ENCODE results near the gene SLMAP.

SLMAP gene

DNA sequence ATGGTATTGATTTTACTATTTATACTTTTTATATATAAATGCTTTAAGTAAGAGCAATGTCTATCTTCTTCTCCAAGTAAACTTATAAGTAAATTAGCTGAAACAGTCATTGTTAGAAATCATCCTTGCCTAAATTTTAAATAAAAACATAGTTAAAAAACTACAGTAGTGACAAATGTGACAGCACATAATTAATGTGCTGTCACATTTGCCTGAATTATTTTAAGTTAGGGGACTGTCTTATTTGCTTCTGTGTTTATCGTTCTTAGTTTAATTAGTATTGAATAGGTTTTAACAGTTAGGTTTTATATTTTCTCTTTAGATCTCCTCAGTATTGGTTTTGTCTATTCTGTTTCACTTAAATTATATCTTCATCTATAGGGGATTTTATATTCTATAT lies 36.1 kb downstream of the SLMAP start:
- no peak for DNase-seq (ENCODE audit: low spot score)
- TF ChIP-seq, protein P1, sequence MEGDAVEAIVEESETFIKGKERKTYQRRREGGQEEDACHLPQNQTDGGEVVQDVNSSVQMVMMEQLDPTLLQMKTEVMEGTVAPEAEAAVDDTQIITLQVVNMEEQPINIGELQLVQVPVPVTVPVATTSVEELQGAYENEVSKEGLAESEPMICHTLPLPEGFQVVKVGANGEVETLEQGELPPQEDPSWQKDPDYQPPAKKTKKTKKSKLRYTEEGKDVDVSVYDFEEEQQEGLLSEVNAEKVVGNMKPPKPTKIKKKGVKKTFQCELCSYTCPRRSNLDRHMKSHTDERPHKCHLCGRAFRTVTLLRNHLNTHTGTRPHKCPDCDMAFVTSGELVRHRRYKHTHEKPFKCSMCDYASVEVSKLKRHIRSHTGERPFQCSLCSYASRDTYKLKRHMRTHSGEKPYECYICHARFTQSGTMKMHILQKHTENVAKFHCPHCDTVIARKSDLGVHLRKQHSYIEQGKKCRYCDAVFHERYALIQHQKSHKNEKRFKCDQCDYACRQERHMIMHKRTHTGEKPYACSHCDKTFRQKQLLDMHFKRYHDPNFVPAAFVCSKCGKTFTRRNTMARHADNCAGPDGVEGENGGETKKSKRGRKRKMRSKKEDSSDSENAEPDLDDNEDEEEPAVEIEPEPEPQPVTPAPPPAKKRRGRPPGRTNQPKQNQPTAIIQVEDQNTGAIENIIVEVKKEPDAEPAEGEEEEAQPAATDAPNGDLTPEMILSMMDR (IDR thresholded peaks at IDR 0.05; ENCODE audit: extremely low read depth, missing control alignments) = no peak

DNA sequence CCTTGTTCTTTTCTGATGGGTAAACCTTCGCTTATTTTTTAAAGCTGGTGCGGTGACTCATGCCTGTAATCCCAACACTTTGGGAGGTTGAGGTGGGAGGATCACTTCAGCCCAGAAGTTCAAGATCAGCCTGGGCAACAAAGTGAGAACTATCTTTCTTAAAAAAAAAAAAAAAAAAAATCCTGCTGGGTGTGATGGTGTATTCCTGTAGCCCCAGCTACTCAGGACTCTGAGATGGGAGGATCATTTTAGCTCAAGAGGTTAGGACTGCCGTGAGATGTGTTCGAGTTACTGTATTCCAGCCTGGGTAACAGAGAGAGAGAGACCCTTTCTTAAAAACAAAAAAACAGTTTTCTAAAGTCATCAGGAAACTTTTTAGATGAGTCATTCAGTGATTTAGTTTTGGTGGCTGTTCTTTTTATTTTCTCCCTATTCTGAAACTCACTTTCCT lies 37.7 kb downstream of the SLMAP start:
- TF ChIP-seq, protein P1 (IDR thresholded peaks at IDR 0.05; ENCODE audit: extremely low read depth, missing control alignments) = no peak
- DNase-seq (ENCODE audit: low spot score) = no peak

DNA sequence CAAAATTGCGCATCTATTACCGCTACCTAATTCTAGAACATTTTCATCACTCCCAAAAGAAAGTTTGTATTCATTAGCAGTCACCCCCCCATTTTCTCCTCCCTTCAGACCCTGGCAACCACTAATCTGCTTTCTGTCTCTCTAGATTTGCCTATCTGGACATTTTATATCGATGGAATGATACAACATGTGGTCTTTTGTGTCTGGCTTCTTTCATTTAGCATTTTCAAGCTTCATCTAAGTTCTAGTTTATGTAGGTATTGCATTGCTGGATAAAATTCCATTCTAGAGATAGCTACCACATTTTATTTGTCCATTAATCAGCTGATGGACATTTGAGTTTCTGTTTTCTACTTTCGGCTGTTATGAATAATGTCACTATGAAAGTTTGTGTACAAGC lies 38.4 kb downstream of the SLMAP start:
- no peak for DNase-seq (ENCODE audit: low spot score)
- TF ChIP-seq, protein P1 (IDR thresholded peaks at IDR 0.05; ENCODE audit: extremely low read depth, missing control alignments) = no peak

DNA sequence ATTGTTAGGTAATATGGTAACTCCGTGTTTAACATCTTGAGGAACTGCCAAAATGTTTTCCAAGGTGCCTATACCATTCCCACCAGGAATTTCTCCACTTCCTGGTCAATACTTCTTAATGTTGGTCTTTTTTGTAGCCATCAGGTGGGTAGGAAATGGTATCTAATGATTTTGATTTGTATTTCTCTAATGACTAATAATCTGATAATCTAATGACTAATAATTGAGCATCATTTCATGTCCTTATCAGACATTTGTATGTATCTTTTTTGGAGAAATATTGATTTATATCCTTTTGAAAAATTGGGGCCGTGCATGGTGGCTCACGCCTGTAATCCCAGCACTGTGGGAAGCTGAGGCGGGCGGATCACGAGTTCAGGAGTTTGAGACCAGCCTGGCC lies 38.8 kb downstream of the SLMAP start:
- TF ChIP-seq, protein P1 (IDR thresholded peaks at IDR 0.05; ENCODE audit: extremely low read depth, missing control alignments) = no peak

DNA sequence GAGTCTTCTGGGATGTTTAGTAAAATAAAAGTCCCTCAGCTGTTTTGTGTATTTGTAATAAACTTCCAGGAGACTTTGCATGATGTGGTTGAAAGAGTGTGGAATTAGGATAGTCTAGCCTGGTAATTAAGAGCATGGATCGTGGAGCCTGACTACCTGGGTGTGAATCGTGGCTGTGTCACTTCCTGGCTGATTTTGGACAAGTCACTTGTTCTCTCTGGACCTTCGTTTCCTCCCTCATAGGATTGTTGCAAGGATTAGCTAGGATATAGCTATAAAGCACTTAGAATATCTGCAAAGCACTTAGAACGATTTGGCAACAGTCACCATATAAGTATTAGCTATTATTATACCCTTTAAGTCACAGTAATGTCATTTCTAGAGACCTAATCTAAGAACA lies 40.2 kb downstream of the SLMAP start:
- TF ChIP-seq, protein P1 (IDR thresholded peaks at IDR 0.05; ENCODE audit: extremely low read depth, missing control alignments) = no peak
- DNase-seq (ENCODE audit: low spot score) = no peak

More for the DNA sequence above, 38.8 kb downstream of the SLMAP start:
- DNase-seq (ENCODE audit: low spot score) = no peak

DNA sequence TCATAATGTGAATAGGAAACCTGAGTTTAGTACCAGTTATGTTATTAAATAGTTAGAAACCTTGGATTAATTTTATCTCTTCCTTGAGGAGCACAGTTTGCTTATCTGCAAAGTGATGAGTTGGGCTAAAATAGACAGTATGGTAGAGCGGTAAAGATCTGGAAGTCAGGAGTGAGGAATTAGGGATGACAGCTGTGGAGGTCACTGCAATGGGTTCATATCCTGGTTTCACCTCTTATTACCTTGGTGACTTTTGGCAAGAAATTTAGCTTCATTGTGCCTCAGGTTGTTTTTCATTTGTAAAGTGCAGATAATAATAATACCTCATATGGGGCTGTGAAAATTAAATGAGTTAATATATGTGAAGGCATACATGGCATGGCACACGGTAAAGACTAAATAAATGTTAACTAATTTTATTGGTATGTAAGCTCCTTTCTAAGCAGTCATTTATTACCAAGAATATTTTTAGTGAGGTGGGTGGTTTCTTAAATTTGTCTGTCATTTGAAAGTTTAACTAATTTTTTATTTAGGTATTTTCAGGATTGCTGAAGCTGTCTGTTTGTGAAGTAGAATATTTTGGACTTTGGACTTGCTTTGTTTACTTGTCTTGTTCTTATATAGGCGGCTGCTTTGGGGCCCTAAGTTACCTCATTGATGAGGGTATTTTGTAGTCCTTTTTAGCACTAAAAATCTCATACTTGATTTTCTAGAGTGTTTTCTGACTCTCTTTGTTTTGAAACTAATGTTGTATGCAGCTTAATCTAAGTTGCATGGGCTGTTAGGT lies 41.8 kb downstream of the SLMAP start:
- no peak for DNase-seq (ENCODE audit: low spot score)
- TF ChIP-seq, protein P1 (IDR thresholded peaks at IDR 0.05; ENCODE audit: extremely low read depth, missing control alignments) = no peak

DNA sequence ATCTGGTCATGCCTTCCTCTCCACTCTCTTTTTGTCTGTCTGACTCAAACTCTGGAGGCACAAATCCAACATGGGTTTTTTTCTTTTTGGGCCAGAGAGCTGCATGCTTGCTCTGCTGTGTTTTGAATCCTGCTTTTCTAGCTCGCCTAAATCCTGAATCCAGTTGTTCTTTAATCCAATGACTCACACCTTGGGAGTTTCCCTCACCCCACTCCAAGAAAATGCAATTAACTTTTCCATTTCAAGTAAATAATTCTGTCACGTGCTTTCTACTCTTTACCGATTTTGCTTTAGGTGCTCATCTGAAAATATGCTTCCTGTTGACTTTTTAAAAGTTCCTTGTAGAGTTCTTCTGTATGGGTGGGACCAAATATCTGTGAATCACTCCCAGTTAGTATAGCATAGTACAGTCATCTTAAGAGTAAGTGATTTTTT lies 47.6 kb downstream of the SLMAP start:
- no peak for DNase-seq (ENCODE audit: low spot score)
- TF ChIP-seq, protein P1 (IDR thresholded peaks at IDR 0.05; ENCODE audit: extremely low read depth, missing control alignments) = no peak

Data from GM20000 (cell line).